Endodermal cell (in vitro differentiated cells): ENCODE results near the gene TLL1. TPM values are rescaled to one million over a fixed set of nuclear protein-coding genes. Genes with fewer than 3 reads are reported as not detected.
A peak's percentile ranks its signal among the peaks of the same experiment; 100 is the strongest.

ENCODE experiments used
- DNase-seq: peaks from one replicate; pipeline ENCODE4 v3.0.0-alpha.2; 2017
- H3K27ac ChIP-seq: 2 replicates; pipeline ENCODE4 v1.5.1; 2013; ENCODE audit warnings: mild to moderate bottlenecking, low read depth, low read length, moderate library complexity
- H3K27me3 ChIP-seq: 2 replicates; pipeline ENCODE4 v1.6.1; 2013; ENCODE audit warnings: mild to moderate bottlenecking, low read length, moderate library complexity; ENCODE audit not compliant: insufficient read depth, control insufficient read depth, poor library complexity, severe bottlenecking
- H3K36me3 ChIP-seq: 2 replicates; pipeline ENCODE4 v1.7.0; 2013; ENCODE audit warnings: mild to moderate bottlenecking, low read length, moderate library complexity; ENCODE audit not compliant: control insufficient read depth, insufficient read depth
- H3K4me1 ChIP-seq: one replicate; pipeline ENCODE4 v1.7.0; 2013; ENCODE audit warnings: low read length; ENCODE audit not compliant: control insufficient read depth, insufficient read depth
- H3K4me3 ChIP-seq: 2 replicates; pipeline ENCODE4 v1.5.1; 2013; ENCODE audit warnings: mild to moderate bottlenecking, low read length, moderate library complexity
- H3K9ac ChIP-seq: 2 replicates; pipeline ENCODE4 v1.6.1; 2013; ENCODE audit warnings: mild to moderate bottlenecking, low read length, moderate library complexity; ENCODE audit not compliant: poor library complexity, severe bottlenecking; ENCODE audit errors: extremely low read depth
- H3K9me3 ChIP-seq: 2 replicates; pipeline ENCODE4 v1.6.1; 2013; ENCODE audit warnings: mild to moderate bottlenecking, low read length, moderate library complexity; ENCODE audit not compliant: control insufficient read depth
- H3K27ac Mint-ChIP-seq: 2 replicates; pipeline ENCODE4 v1.8.0; 2020; ENCODE audit warnings: mixed read lengths
- H3K27me3 Mint-ChIP-seq: 2 replicates; pipeline ENCODE4 v1.8.0; 2021; ENCODE audit warnings: mild to moderate bottlenecking, mixed read lengths; ENCODE audit not compliant: insufficient read depth
- H3K36me3 Mint-ChIP-seq: 2 replicates; pipeline ENCODE4 v1.8.0; 2020; ENCODE audit warnings: low read depth, mixed read lengths
- H3K4me1 Mint-ChIP-seq: 2 replicates; pipeline ENCODE4 v1.8.0; 2020; ENCODE audit warnings: mixed read lengths
- H3K4me3 Mint-ChIP-seq: 2 replicates; pipeline ENCODE4 v1.8.0; 2020; ENCODE audit warnings: mild to moderate bottlenecking, moderate library complexity, mixed read lengths
- H3K9me3 Mint-ChIP-seq: 2 replicates; pipeline ENCODE4 v1.8.0; 2020; ENCODE audit warnings: mild to moderate bottlenecking, mixed read lengths
- WGBS, 2 experiments: methylation state at CpG; one replicate each; pipeline versions ENCODE4 v1.1.5 to v1.1.7; 2013; ENCODE audit warnings: missing lambda C conversion rate in 2 of 2, mixed read lengths in 1 of 2; ENCODE audit not compliant: insufficient coverage in 1 of 2, insufficient read length in 1 of 2; 5-methylcytosine and 5-hydroxymethylcytosine counted together
- total RNA-seq, 2 donors: library from RNA; stranded (reverse); fragmentation: NEBNext Ultra II Directional in 1 of 2; extraction: Animal tissue kit (Norgen Biotek cat#: 25700) in 1 of 2; gene quantifications; 2 replicates in 1 of 2; 3 replicates in 1 of 2; pipeline ENCODE4 v1.2.1, GENCODE V29; 2021
- TF ChIP-seq, protein P1 (sequence below): fragments of 200-600 bp; sonication (generic); conservative IDR thresholded peaks from 2 replicates; pipeline ENCODE4 v1.5.0; 2021; ENCODE audit warnings: antibody characterized with exemption, mild to moderate bottlenecking

TLL1 gene
- total RNA-seq, 2 donors from 2014 or later = 0.18 to 3.8 TPM

DNA sequence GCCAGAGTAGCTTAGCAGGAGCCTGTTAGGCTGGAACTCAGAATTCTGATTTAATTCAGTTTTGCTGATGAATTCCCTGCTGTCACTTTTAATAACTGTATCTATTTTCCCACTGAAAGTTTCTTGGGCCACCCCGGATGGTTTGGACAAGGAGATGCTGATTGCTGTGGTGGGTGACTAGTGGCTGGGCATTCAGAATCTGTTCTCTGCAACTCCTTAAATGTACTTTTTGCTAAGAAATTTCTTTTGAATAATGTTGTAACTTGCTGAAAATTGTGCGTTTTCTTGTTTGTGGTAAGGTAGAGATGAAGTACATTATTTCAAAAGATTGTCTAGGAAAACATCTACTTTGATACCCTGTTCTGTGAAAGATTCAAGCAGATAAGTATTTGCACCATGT lies 2.4 kb downstream of the TLL1 start:
- H3K27ac ChIP-seq = no peak overlapping the region
- no peak overlapping the region for H3K27ac Mint-ChIP-seq
- TF ChIP-seq, protein P1, sequence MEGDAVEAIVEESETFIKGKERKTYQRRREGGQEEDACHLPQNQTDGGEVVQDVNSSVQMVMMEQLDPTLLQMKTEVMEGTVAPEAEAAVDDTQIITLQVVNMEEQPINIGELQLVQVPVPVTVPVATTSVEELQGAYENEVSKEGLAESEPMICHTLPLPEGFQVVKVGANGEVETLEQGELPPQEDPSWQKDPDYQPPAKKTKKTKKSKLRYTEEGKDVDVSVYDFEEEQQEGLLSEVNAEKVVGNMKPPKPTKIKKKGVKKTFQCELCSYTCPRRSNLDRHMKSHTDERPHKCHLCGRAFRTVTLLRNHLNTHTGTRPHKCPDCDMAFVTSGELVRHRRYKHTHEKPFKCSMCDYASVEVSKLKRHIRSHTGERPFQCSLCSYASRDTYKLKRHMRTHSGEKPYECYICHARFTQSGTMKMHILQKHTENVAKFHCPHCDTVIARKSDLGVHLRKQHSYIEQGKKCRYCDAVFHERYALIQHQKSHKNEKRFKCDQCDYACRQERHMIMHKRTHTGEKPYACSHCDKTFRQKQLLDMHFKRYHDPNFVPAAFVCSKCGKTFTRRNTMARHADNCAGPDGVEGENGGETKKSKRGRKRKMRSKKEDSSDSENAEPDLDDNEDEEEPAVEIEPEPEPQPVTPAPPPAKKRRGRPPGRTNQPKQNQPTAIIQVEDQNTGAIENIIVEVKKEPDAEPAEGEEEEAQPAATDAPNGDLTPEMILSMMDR = no peak
- H3K4me1 ChIP-seq = no peaks in the 10 kb centered on the region
- H3K4me3 ChIP-seq = no peak overlapping the region
- no peaks in the 10 kb centered on the region for H3K36me3 Mint-ChIP-seq
- no peak overlapping the region for H3K9ac ChIP-seq
- peak overlapping the region; percentile 68 for H3K4me3 Mint-ChIP-seq
- H3K4me1 Mint-ChIP-seq = peaks cover 27% of the 10 kb centered on the region
- WGBS, 2 experiments = 88% methylated on average over 2 of the region's 2 CpGs; no CpG with 5 or more reads in 1 of the 2 experiments
- no peaks in the 10 kb centered on the region for H3K9me3 ChIP-seq
- peaks cover 52% of the 10 kb centered on the region for H3K27me3 Mint-ChIP-seq
- no peaks in the 10 kb centered on the region for H3K9me3 Mint-ChIP-seq
- peaks cover 65% of the 10 kb centered on the region for H3K27me3 ChIP-seq
- H3K36me3 ChIP-seq = no peaks in the 10 kb centered on the region
- no peak for DNase-seq

DNA sequence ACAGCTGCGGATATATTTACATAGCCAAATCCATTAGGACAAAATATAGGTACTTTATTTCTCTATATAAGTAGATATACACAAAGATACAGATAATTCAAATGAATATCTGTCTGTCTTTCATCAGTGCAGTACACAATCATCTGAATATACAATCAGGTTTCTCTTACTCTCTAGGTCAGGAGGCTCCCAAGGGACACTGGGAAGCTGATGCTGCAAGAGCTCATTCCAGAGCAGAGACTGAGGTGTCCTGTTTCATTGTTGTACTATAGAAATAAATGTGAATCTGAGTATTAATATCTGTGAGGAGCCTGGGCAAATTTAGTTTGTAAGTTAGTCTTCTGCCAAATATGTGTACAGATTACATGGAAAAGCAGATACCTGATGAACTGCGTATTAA lies 4.2 kb downstream of the TLL1 start:
- 88 to 100% methylated on average over 1 of the region's 2 CpGs for WGBS, 2 experiments
- no peaks in the 10 kb centered on the region for H3K4me1 ChIP-seq
- no peak overlapping the region for H3K9ac ChIP-seq
- Mint-ChIP-seq H3K36me3 (no peaks in the 10 kb centered on the region), H3K4me3 (no peak overlapping the region), H3K4me1 (peaks cover 35% of the 10 kb centered on the region), H3K27ac (no peak overlapping the region), H3K9me3 (no peaks in the 10 kb centered on the region), H3K27me3 (peaks cover 46% of the 10 kb centered on the region)
- no peak overlapping the region for H3K4me3 ChIP-seq
- H3K27me3 ChIP-seq = peaks cover 51% of the 10 kb centered on the region
- TF ChIP-seq, protein P1 = no peak
- no peak for DNase-seq
- no peak overlapping the region for H3K27ac ChIP-seq
- H3K36me3 ChIP-seq = no peaks in the 10 kb centered on the region
- H3K9me3 ChIP-seq = no peaks in the 10 kb centered on the region

DNA sequence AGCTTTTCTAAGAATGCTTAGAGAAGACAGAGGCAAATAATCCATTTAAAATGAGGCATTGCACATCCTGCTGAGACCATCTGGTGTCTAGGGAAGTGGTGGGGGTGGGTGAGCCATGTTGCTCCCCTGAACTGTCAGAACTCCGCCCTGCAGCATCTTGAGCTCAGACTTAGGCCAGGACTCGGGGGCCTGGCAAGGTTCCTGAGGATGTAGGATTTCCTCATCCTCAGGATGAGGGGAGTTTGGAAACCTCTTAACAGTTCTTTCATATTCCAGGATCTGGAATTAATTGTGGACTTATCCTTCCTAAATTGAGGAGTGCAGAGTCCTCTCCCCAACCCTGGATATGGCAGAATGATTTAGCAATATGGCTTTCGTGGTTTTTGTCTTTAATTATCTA lies 6.6 kb downstream of the TLL1 start:
- no peak for DNase-seq
- H3K27ac Mint-ChIP-seq = no peak overlapping the region
- Histone ChIP-seq H3K9ac (no peak overlapping the region), H3K4me3 (no peak overlapping the region), H3K4me1 (no peaks in the 10 kb centered on the region), H3K9me3 (no peaks in the 10 kb centered on the region), H3K27ac (no peak overlapping the region), H3K27me3 (peaks cover 29% of the 10 kb centered on the region), H3K36me3 (no peaks in the 10 kb centered on the region)
- H3K36me3 Mint-ChIP-seq = no peaks in the 10 kb centered on the region
- 68% methylated on average over 3 of the region's 3 CpGs; no CpG with 5 or more reads in 1 of the 2 experiments for WGBS, 2 experiments
- no peaks in the 10 kb centered on the region for H3K9me3 Mint-ChIP-seq
- H3K4me3 Mint-ChIP-seq = no peak overlapping the region
- peaks cover 25% of the 10 kb centered on the region for H3K4me1 Mint-ChIP-seq
- H3K27me3 Mint-ChIP-seq = peaks cover 23% of the 10 kb centered on the region
- TF ChIP-seq, protein P1 = no peak
